GM13977 (cell line): ENCODE measurements around the gene ABCC3.

Experiments used
- DNase-seq: peaks from one replicate; pipeline ENCODE4 v3.0.0; 2012; ENCODE audit warnings: low spot score
- CTCF ChIP-seq: IDR thresholded peaks from 2 replicates; pipeline ENCODE4 v1.5.1; 2012; ENCODE audit warnings: mild to moderate bottlenecking, control low read depth; ENCODE audit not compliant: insufficient read depth; ENCODE audit errors: extremely low read depth, missing control alignments
- in situ Hi-C: fragments of 300-500 bp; cut with MboI; formaldehyde crosslinking; loops from one replicate; pipeline ENCODE4 v1.12.0; 2022; ENCODE audit warnings: low sequenced_read_pairs, low pct_unique_long_range_greater_than_20kb, mixed read lengths, inconsistent platforms; ENCODE audit not compliant: unreplicated experiment

Gene ABCC3

GRCh38 chr17:50672071-50672470, 37.4 kb downstream of the ABCC3 start:
- in situ Hi-C loops: no loop called here
- DNase-seq: no peak
- no peak for TF ChIP-seq CTCF

DNA sequence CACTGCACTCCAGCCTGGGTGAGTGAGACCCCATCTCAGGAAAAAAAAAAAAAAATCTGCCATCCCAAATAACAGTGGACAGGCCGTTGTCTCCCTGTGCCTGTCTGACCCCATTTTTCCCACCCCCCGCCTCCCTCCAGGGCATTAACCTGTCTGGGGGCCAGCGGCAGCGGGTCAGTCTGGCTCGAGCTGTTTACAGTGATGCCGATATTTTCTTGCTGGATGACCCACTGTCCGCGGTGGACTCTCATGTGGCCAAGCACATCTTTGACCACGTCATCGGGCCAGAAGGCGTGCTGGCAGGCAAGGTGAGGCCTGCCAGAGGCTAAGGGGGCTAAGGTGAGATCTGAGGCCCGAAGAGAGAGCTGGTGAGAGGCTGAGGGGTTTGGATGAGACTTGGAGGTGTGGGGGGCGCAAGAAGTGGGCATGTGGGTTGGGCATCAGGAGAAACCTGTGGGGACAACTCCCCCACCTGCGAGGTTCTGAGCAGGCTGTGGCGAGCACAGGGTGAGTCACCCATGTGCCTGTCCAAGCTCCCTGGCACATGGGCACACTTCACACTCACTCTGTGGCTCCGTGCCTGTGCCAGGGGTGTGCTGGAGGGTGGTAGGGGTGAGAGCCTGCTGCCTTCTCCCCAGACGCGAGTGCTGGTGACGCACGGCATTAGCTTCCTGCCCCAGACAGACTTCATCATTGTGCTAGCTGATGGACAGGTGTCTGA, 38.3 kb downstream of the ABCC3 start:
- in situ Hi-C loops: no loop called here
- no peak for TF ChIP-seq CTCF
- DNase-seq: no peak

- no peak for TF ChIP-seq CTCF
- in situ Hi-C loops: no loop called here
- DNase-seq: no peak
Observed at GRCh38 chr17:50675190-50675589, 40.5 kb downstream of the ABCC3 start.

GRCh38 chr17:50675627-50676026, 40.9 kb downstream of the ABCC3 start:
- in situ Hi-C loops: no loop called here
- DNase-seq: no peak
- no peak for TF ChIP-seq CTCF

GRCh38 chr17:50676065-50676975, 41.6 kb downstream of the ABCC3 start:
- in situ Hi-C loops: no loop called here
- TF ChIP-seq CTCF: no peak
- no peak for DNase-seq

DNA sequence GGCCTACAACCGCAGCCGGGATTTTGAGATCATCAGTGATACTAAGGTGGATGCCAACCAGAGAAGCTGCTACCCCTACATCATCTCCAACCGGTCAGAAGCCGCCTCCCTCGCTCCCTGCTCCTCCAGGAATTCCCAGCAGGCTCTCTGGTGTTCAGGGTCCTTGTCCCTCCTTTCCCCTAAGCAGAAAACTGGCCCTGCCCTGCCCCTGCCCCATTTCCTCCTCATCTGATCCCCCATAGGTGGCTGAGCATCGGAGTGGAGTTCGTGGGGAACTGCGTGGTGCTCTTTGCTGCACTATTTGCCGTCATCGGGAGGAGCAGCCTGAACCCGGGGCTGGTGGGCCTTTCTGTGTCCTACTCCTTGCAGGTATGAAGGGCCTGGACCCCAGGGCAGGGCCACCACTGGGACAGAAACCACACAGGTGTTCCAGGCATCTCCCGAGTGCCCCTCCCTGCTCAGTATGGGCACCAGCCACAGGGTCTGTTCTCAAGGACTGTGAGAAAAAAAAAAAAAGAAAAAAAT, 43.2 kb downstream of the ABCC3 start:
- TF ChIP-seq CTCF: no peak
- in situ Hi-C loops: no loop called here
- no peak for DNase-seq
